Measurements from ENCODE around the gene GARIN5B. TPM values are rescaled to one million over a fixed set of nuclear protein-coding genes. Genes with fewer than 3 reads are reported as not detected.

GARIN5B gene
- total and polyA plus RNA-seq, 12 donors: not detected

DNA sequence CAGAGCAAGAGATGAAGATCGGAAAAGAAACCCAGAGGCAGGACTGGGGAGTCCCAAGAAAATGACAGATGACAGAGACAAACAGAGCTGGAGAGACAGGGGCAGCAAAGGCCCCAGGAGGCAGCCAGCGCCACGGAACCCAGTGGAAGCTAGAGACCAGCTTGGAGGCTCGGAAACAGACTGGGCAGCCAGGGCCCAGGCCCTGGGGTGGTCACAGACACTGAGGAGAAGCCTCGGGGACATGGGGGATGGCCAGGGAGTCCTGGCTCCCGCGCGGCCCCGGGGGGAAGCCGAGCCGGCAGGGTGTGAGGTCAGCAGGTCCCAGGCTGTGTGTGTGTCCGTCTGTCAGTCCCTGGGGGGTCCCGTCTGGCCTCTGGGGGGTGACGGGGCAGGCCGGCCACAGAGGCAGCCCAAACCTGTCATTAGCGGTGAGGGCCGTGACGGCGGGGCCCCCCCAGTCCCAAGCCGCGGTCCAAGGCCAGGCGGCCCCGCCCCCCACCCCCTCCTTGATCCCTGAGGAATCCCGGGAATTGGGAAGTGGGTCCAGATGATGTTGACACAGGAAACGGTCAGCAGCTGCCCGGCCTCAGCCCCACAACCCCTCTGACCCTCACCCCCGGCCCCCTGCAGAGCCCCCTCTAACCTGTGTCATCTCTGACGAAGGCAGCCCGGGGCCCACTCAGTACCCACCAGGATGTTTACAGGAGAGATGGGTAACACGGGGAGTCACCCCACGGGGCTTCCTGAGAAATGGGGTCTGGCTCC, 11.1 kb upstream of the GARIN5B start:
- WGBS, 2 donors: 8 to 9% methylated on average over 31 of the region's 31 CpGs
- Histone ChIP-seq H3K36me3 (no peaks in the 10 kb centered on the region), H3K4me3 (no peak overlapping the region), H3K27ac (no peak overlapping the region), H3K27me3 (peaks cover 13 to 81% (median 77%) of the 10 kb centered on the region in 7 donors), H3K4me1 (peaks cover 1 to 22% (median 12%) of the 10 kb centered on the region in 9 donors), H3K9me3 (no peaks in the 10 kb centered on the region)
- ATAC-seq (no peak), DNase-seq (no peak)
- intact Hi-C loops (cut with DNase I): loop anchor here in 1 of 10 donors (5.0 kb wide), 1 partner anchor 67 kb away; no protein-coding TSS in a partner anchor
- no peak for TF ChIP-seq CTCF (IDR thresholded peaks at IDR 0.05)

DNA sequence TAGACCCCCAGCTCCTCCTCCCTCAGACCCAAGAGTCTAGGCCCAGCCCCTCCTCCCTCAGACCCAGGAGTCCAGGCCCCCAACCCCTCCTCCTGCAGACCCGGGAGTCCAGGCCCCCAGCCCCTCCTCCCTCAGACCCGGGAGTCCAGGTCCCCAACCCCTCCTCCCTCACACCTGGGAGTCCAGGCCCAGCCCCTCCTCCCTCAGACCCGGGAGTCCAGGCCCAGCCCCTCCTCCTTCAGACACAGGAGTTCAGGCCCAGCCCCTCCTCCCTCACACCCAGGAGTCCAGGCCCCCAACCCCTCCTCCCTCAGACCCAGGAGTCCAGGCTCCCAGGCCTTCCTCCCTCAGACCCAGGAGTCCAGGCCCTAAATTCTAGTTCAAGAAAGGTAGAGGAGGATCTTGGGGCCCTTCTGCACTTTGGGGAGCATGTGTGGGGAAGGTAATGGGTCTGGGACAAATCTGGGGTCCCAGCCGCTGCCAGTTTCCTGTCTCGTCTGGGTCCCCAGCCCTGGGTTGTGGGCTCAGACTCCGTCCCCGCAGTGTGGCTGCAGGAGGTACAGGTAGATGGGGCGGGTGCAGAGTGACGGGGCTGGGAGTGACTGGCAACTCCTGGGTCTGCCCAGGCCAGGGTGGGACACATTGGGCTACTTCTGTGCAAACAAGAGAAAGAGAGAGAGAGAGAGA, 10.4 kb upstream of the GARIN5B start:
- no peak for TF ChIP-seq CTCF (IDR thresholded peaks at IDR 0.05)
- H3K36me3 ChIP-seq: no peaks in the 10 kb centered on the region
- H3K4me1 ChIP-seq: peaks cover 3 to 25% (median 15%) of the 10 kb centered on the region in 9 donors
- intact Hi-C loops (cut with DNase I): loop anchor here in 1 of 10 donors (5.0 kb wide), 1 partner anchor 66 kb away; no protein-coding TSS in a partner anchor
- no peaks in the 10 kb centered on the region for H3K9me3 ChIP-seq
- ATAC-seq (no peak), DNase-seq (no peak)
- no peak overlapping the region for H3K27ac ChIP-seq
- peaks cover 20 to 87% (median 84%) of the 10 kb centered on the region in 7 donors for H3K27me3 ChIP-seq
- H3K4me3 ChIP-seq: no peak overlapping the region
- 59 to 60% methylated on average over 9 of the region's 9 CpGs for WGBS, 2 donors

DNA sequence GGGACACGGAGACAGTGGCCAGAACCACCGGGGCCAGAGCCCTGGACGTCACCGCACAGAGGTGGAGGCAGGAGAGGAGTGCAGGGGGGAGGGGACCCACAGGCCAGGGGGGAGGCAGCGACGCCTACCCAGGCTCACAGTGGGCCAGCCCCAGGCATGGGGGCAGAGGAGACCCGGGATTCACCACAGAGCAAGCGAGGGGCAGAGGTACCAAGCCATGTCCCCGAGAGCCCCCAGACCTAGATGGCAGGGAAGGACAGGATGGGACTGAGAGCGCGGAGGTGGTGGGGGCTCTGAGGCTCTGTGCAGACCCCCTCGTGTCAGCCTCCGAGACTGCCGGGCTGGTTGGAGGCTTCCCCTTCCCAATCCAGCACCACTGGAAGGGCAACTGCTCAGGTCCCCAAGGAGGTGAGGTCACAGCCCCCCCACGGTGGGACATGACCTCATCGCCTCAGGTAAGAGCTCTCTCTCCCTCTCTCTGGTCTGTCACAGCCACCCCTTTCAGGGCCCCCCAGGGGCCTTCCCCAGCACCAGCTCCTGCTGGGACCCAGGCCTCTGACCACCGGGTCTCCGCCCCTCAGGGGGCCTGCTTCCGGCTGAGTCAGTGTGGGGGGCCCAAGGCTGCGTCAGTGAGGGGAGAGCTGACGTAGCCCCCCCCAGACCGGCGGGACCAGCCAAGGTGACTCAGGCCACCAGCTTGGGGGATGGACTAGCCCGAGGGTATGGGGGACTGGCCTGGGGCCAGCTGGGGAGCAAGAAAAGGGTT, 9.4 kb upstream of the GARIN5B start:
- Histone ChIP-seq H3K27ac (no peak overlapping the region), H3K4me1 (peaks cover 3 to 22% (median 12%) of the 10 kb centered on the region in 9 donors), H3K4me3 (no peak overlapping the region), H3K9me3 (no peaks in the 10 kb centered on the region), H3K27me3 (peaks cover 22 to 89% (median 88%) of the 10 kb centered on the region in 7 donors), H3K36me3 (no peaks in the 10 kb centered on the region)
- DNase-seq: no peak
- 40% methylated on average over 23 to 24 of the region's 24 CpGs for WGBS, 2 donors
- intact Hi-C loops (cut with DNase I): loop anchor here in 1 of 10 donors (5.0 kb wide), 1 partner anchor 65 kb away; no protein-coding TSS in a partner anchor
- ATAC-seq: no peak
- no peak for TF ChIP-seq CTCF (IDR thresholded peaks at IDR 0.05)

Data from heart right ventricle (tissue), 16 donors.